ENCODE data around the gene AKR1D1. TPM values are rescaled to one million over a fixed set of nuclear protein-coding genes. Genes with fewer than 3 reads are reported as not detected.

The AKR1D1 gene
- polyA plus RNA-seq, 2 of the 4 experiments (the other 2 are of a cell fraction), result 0.06 TPM; not detected in 1

- no peak overlapping the region for H3K4me3 ChIP-seq
- CTCF ChIA-PET, result no interaction called here
- POLR2A ChIA-PET, result no interaction called here
- peaks cover 16% of the 10 kb centered on the region; the same call in 1 of the 3 replicates for H3K4me1 ChIP-seq
- WGBS (ENCODE audit: missing lambda C conversion rate), result 60% methylated on average over 2 of the region's 2 CpGs
- H3K9me3 ChIP-seq, result no peaks in the 10 kb centered on the region
- FAIRE-seq, result no peak
- DNase-seq (ENCODE audit: low read depth in 1 of 2, low spot score in 1 of 2), result no peak
- TF ChIP-seq FOXS1 (CRISPR knock-in tag; IDR thresholded peaks at IDR 0.05) (no peak), HOXB5 (CRISPR knock-in tag; IDR thresholded peaks at IDR 0.05) (no peak), GATA3 (IDR thresholded peaks at IDR 0.05; ENCODE audit: borderline replicate concordance) (peak; percentile 42; the same call in 1 of the 2 replicates), ATOH8 (CRISPR knock-in tag; IDR thresholded peaks at IDR 0.05; ENCODE audit: low read depth) (no peak), HMGXB4 (CRISPR knock-in tag; IDR thresholded peaks at IDR 0.05; ENCODE audit: borderline replicate concordance) (no peak), MAFK (IDR thresholded peaks at IDR 0.05; ENCODE audit: partially characterized antibody) (peak; percentile 11), EHMT2 (IDR thresholded peaks at IDR 0.05; ENCODE audit: low read depth) (no peak)
- 0 out of 6 replicates have a peak, but pooled peaks of 1 of the 2 experiments have one; percentile 35 for ATAC-seq
- 0 out of 6 replicates have a peak overlapping the region, but pooled peaks of 1 of the 2 experiments have one; percentile 5 for H3K27ac ChIP-seq
- H3K4me2 ChIP-seq, result 0 out of 3 replicates have a peak overlapping the region, but pooled peaks have one; percentile 8
These were observed 46.3 kb upstream of the AKR1D1 start for GRCh38 chr7:138029941-138030340.

- CTCF ChIA-PET, result interaction anchor here (0.9 kb wide), 1 partner anchor 708 kb away, joined by 4 read pairs; no protein-coding TSS in a partner anchor
- DNase-seq (ENCODE audit: low read depth in 1 of 2, low spot score in 1 of 2) (no peak), FAIRE-seq (no peak), ATAC-seq (peak in 1 of 2 experiments; percentile 30; a peak in 1 of 6 replicates)
- POLR2A ChIA-PET, result no interaction called here
- Histone ChIP-seq H3K4me1 (peaks cover 16% of the 10 kb centered on the region; the same call in 1 of the 3 replicates), H3K9me3 (peaks cover 7% of the 10 kb centered on the region; the same call in 1 of the 3 replicates), H3K4me2 (0 out of 3 replicates have a peak overlapping the region, but pooled peaks have one; percentile 20), H3K27ac (0 out of 6 replicates have a peak overlapping the region, but pooled peaks have one; percentile 5 to 16), H3K4me3 (no peak overlapping the region)
- WGBS (ENCODE audit: missing lambda C conversion rate), result 48% methylated on average over 7 of the region's 7 CpGs
- TF ChIP-seq KDM5A (IDR thresholded peaks at IDR 0.05) (no peak), FOSL2 (IDR thresholded peaks at IDR 0.05) (no peak), FOSL2 (CRISPR knock-in tag; IDR thresholded peaks at IDR 0.05) (0 out of 2 replicates have a peak, but pooled peaks have one; percentile 13), CEBPB (IDR thresholded peaks at IDR 0.05) (no peak), ATOH8 (CRISPR knock-in tag; IDR thresholded peaks at IDR 0.05; ENCODE audit: low read depth) (no peak), RNF2 (IDR thresholded peaks at IDR 0.05; ENCODE audit: borderline replicate concordance, low read depth) (no peak), POLR2A (IDR thresholded peaks at IDR 0.05; ENCODE audit: low read length) (no peak), ZC3H11A (IDR thresholded peaks at IDR 0.05) (no peak)
These were observed 45.4 kb upstream of the AKR1D1 start for GRCh38 chr7:138030679-138031351.

GRCh38 chr7:138032186-138032585, 44.1 kb upstream of the AKR1D1 start:
- no peak overlapping the region for H3K4me2 ChIP-seq
- no peak for FAIRE-seq
- peaks cover 17% of the 10 kb centered on the region; the same call in 1 of the 3 replicates for H3K9me3 ChIP-seq
- POLR2A ChIA-PET, result no interaction called here
- ATAC-seq, result no peak
- H3K4me3 ChIP-seq, result no peak overlapping the region
- CTCF ChIA-PET, result interaction anchor here (1.2 to 1.9 kb wide), 2 partner anchors 17 to 26 kb away, joined by 3 to 5 read pairs; no protein-coding TSS in a partner anchor
- H3K27ac ChIP-seq, result no peak overlapping the region
- H3K4me1 ChIP-seq, result peaks cover 16% of the 10 kb centered on the region; the same call in 1 of the 3 replicates
- no peak for DNase-seq (ENCODE audit: low read depth in 1 of 2, low spot score in 1 of 2)
- TF ChIP-seq NPAS2 (CRISPR knock-in tag; IDR thresholded peaks at IDR 0.05; ENCODE audit: borderline replicate concordance), result no peak
- no peak for TF ChIP-seq MAX (IDR thresholded peaks at IDR 0.05)
- TF ChIP-seq BCL3 (IDR thresholded peaks at IDR 0.05), result no peak
- TF ChIP-seq NFE2L2 (conservative IDR thresholded peaks at IDR 0.05; ENCODE audit: low read length), result no peak
- no peak for TF ChIP-seq CHD4 (IDR thresholded peaks at IDR 0.05; ENCODE audit: borderline replicate concordance)
- TF ChIP-seq USF2 (IDR thresholded peaks at IDR 0.05), result no peak
- TF ChIP-seq ELK1 (IDR thresholded peaks at IDR 0.05; ENCODE audit: low read depth, low read length), result no peak
- TF ChIP-seq ZSCAN20 (CRISPR knock-in tag; IDR thresholded peaks at IDR 0.05), result no peak
- no peak for TF ChIP-seq KDM5A (IDR thresholded peaks at IDR 0.05)
- no peak for TF ChIP-seq MYC (IDR thresholded peaks at IDR 0.05; ENCODE audit: borderline replicate concordance, low read length)
- no peak for TF ChIP-seq SREBF2 (IDR thresholded peaks at IDR 0.05)
